GM21381 (cell line): ENCODE results near the gene KCNJ6.
"Not testable (repeated sequence)": the region's sequence is repeated elsewhere in the genome, so short reads cannot be mapped to it uniquely, and the experiment has no call there.

Experiments used
- ATAC-seq: cut with Tn5 transposase; IDR thresholded peaks from one replicate; pipeline ENCODE4 v1.9.1; 2021; ENCODE audit warnings: mild to moderate bottlenecking, moderate library complexity; ENCODE audit not compliant: unreplicated experiment

Gene KCNJ6

GRCh38 chr21:37746849-37747248 is 169.4 kb downstream of the KCNJ6 start:
- ATAC-seq, result no peak

GRCh38 chr21:37744551-37744950 is 171.7 kb downstream of the KCNJ6 start:
- ATAC-seq, result no peak

- no peak for ATAC-seq
Measured at GRCh38 chr21:37742532-37742931, 173.7 kb downstream of the KCNJ6 start.

GRCh38 chr21:37742115-37742514 is 174.1 kb downstream of the KCNJ6 start:
- ATAC-seq, result no peak

- no peak for ATAC-seq
Measured at GRCh38 chr21:37737996-37738395, 178.3 kb downstream of the KCNJ6 start.

GRCh38 chr21:37737507-37737906 is 178.8 kb downstream of the KCNJ6 start:
- ATAC-seq, result no peak

- no peak for ATAC-seq
Measured at GRCh38 chr21:37734846-37735245, 181.4 kb downstream of the KCNJ6 start.

GRCh38 chr21:37732927-37733326 is 183.3 kb downstream of the KCNJ6 start:
- ATAC-seq, result no peak

- no peak for ATAC-seq
Measured at GRCh38 chr21:37724201-37724600, 192.1 kb downstream of the KCNJ6 start.

- ATAC-seq, result no peak
Measured at GRCh38 chr21:37717534-37717933, 198.7 kb downstream of the KCNJ6 start.

GRCh38 chr21:37712569-37712934 is 203.7 kb downstream of the KCNJ6 start:
- ATAC-seq, result not testable (repeated sequence)

GRCh38 chr21:37711836-37712568 is 204.3 kb downstream of the KCNJ6 start:
- ATAC-seq, result peak; percentile 73

GRCh38 chr21:37711286-37711829 is 204.9 kb downstream of the KCNJ6 start:
- ATAC-seq, result no peak

- no peak for ATAC-seq
Measured at GRCh38 chr21:37710546-37711285, 205.5 kb downstream of the KCNJ6 start.

GRCh38 chr21:37704751-37705150 is 211.5 kb downstream of the KCNJ6 start:
- ATAC-seq, result no peak

- ATAC-seq, result no peak
Measured at GRCh38 chr21:37702241-37702640, 214.0 kb downstream of the KCNJ6 start.

GRCh38 chr21:37700641-37701202 is 215.5 kb downstream of the KCNJ6 start:
- ATAC-seq, result peak; percentile 81

GRCh38 chr21:37699024-37699775 is 217.1 kb downstream of the KCNJ6 start:
- ATAC-seq, result no peak

- ATAC-seq, result no peak
Measured at GRCh38 chr21:37696936-37697335, 219.3 kb downstream of the KCNJ6 start.

- ATAC-seq, result no peak
Measured at GRCh38 chr21:37695111-37695510, 221.1 kb downstream of the KCNJ6 start.
